GM21423 (cell line): ENCODE results near the gene CTSC.
"Not testable (repeated sequence)": the region's sequence is repeated elsewhere in the genome, so short reads cannot be mapped to it uniquely, and the experiment has no call there.

ENCODE experiments used
- ATAC-seq: cut with Tn5 transposase; IDR thresholded peaks from one replicate; pipeline ENCODE4 v1.9.1; 2021; ENCODE audit warnings: mild to moderate bottlenecking, moderate library complexity; ENCODE audit not compliant: unreplicated experiment

The CTSC gene

GRCh38 chr11:88284336-88285050, 53.0 kb downstream of the CTSC start:
- no peak for ATAC-seq

GRCh38 chr11:88282747-88283515, 54.6 kb downstream of the CTSC start:
- no peak for ATAC-seq

GRCh38 chr11:88281317-88281712, 56.2 kb downstream of the CTSC start:
- no peak for ATAC-seq

GRCh38 chr11:88280673-88281316, 56.7 kb downstream of the CTSC start:
- ATAC-seq: no peak

- no peak for ATAC-seq
These were observed 60.1 kb downstream of the CTSC start for GRCh38 chr11:88277349-88277915.

GRCh38 chr11:88275636-88276035, 61.9 kb downstream of the CTSC start:
- ATAC-seq: no peak

GRCh38 chr11:88266919-88267318, 70.6 kb downstream of the CTSC start:
- ATAC-seq: no peak

- no peak for ATAC-seq
These were observed 71.4 kb downstream of the CTSC start for GRCh38 chr11:88266157-88266556.

GRCh38 chr11:88259431-88259830, 78.1 kb downstream of the CTSC start:
- ATAC-seq: no peak

GRCh38 chr11:88252208-88252607, 85.3 kb downstream of the CTSC start:
- no peak for ATAC-seq

- ATAC-seq: no peak
These were observed 86.8 kb downstream of the CTSC start for GRCh38 chr11:88250566-88251242.

GRCh38 chr11:88249706-88250105, 87.8 kb downstream of the CTSC start:
- no peak for ATAC-seq

GRCh38 chr11:88246696-88247095, 90.8 kb downstream of the CTSC start:
- ATAC-seq: no peak

- ATAC-seq: not testable (repeated sequence)
These were observed 92.0 kb downstream of the CTSC start for GRCh38 chr11:88245576-88245975.
